Endodermal cell (in vitro differentiated cells): ENCODE results near the gene IFNLR1. TPM values are rescaled to one million over a fixed set of nuclear protein-coding genes. Genes with fewer than 3 reads are reported as not detected.

Source experiments
- DNase-seq: peaks from one replicate; pipeline ENCODE4 v3.0.0-alpha.2; 2017
- H3K27ac ChIP-seq: 2 replicates; pipeline ENCODE4 v1.5.1; 2013; ENCODE audit warnings: mild to moderate bottlenecking, low read depth, low read length, moderate library complexity
- H3K27me3 ChIP-seq: 2 replicates; pipeline ENCODE4 v1.6.1; 2013; ENCODE audit warnings: mild to moderate bottlenecking, low read length, moderate library complexity; ENCODE audit not compliant: insufficient read depth, control insufficient read depth, poor library complexity, severe bottlenecking
- H3K36me3 ChIP-seq: 2 replicates; pipeline ENCODE4 v1.7.0; 2013; ENCODE audit warnings: mild to moderate bottlenecking, low read length, moderate library complexity; ENCODE audit not compliant: control insufficient read depth, insufficient read depth
- H3K4me1 ChIP-seq: one replicate; pipeline ENCODE4 v1.7.0; 2013; ENCODE audit warnings: low read length; ENCODE audit not compliant: control insufficient read depth, insufficient read depth
- H3K4me3 ChIP-seq: 2 replicates; pipeline ENCODE4 v1.5.1; 2013; ENCODE audit warnings: mild to moderate bottlenecking, low read length, moderate library complexity
- H3K9ac ChIP-seq: 2 replicates; pipeline ENCODE4 v1.6.1; 2013; ENCODE audit warnings: mild to moderate bottlenecking, low read length, moderate library complexity; ENCODE audit not compliant: poor library complexity, severe bottlenecking; ENCODE audit errors: extremely low read depth
- H3K9me3 ChIP-seq: 2 replicates; pipeline ENCODE4 v1.6.1; 2013; ENCODE audit warnings: mild to moderate bottlenecking, low read length, moderate library complexity; ENCODE audit not compliant: control insufficient read depth
- H3K27ac Mint-ChIP-seq: 2 replicates; pipeline ENCODE4 v1.8.0; 2020; ENCODE audit warnings: mixed read lengths
- H3K27me3 Mint-ChIP-seq: 2 replicates; pipeline ENCODE4 v1.8.0; 2021; ENCODE audit warnings: mild to moderate bottlenecking, mixed read lengths; ENCODE audit not compliant: insufficient read depth
- H3K36me3 Mint-ChIP-seq: 2 replicates; pipeline ENCODE4 v1.8.0; 2020; ENCODE audit warnings: low read depth, mixed read lengths
- H3K4me1 Mint-ChIP-seq: 2 replicates; pipeline ENCODE4 v1.8.0; 2020; ENCODE audit warnings: mixed read lengths
- H3K4me3 Mint-ChIP-seq: 2 replicates; pipeline ENCODE4 v1.8.0; 2020; ENCODE audit warnings: mild to moderate bottlenecking, moderate library complexity, mixed read lengths
- H3K9me3 Mint-ChIP-seq: 2 replicates; pipeline ENCODE4 v1.8.0; 2020; ENCODE audit warnings: mild to moderate bottlenecking, mixed read lengths
- CTCF ChIP-seq: fragments of 200-600 bp; sonication (generic); conservative IDR thresholded peaks from 2 replicates; pipeline ENCODE4 v1.5.0; 2021; ENCODE audit warnings: antibody characterized with exemption, mild to moderate bottlenecking
- WGBS, 2 experiments: methylation state at CpG; one replicate each; pipeline versions ENCODE4 v1.1.5 to v1.1.7; 2013; ENCODE audit warnings: missing lambda C conversion rate in 2 of 2, mixed read lengths in 1 of 2; ENCODE audit not compliant: insufficient coverage in 1 of 2, insufficient read length in 1 of 2; 5-methylcytosine and 5-hydroxymethylcytosine counted together
- total RNA-seq, 2 donors: library from RNA; stranded (reverse); fragmentation: NEBNext Ultra II Directional in 1 of 2; extraction: Animal tissue kit (Norgen Biotek cat#: 25700) in 1 of 2; gene quantifications; 2 replicates in 1 of 2; 3 replicates in 1 of 2; pipeline ENCODE4 v1.2.1, GENCODE V29; 2021

IFNLR1 gene
- total RNA-seq, 2 donors from 2014 or later, result 12.1 to 13.0 TPM

GRCh38 chr1:24162201-24162600, 24.9 kb downstream of the IFNLR1 start:
- Histone ChIP-seq H3K36me3 (peaks cover 40% of the 10 kb centered on the region), H3K27me3 (no peaks in the 10 kb centered on the region), H3K9me3 (no peaks in the 10 kb centered on the region), H3K9ac (no peak overlapping the region), H3K4me1 (no peaks in the 10 kb centered on the region), H3K27ac (no peak overlapping the region), H3K4me3 (no peak overlapping the region)
- H3K27ac Mint-ChIP-seq, result no peak overlapping the region
- peaks cover 74% of the 10 kb centered on the region for H3K36me3 Mint-ChIP-seq
- H3K27me3 Mint-ChIP-seq, result peaks cover 7% of the 10 kb centered on the region
- no peaks in the 10 kb centered on the region for H3K9me3 Mint-ChIP-seq
- no peak overlapping the region for H3K4me3 Mint-ChIP-seq
- peaks cover 8% of the 10 kb centered on the region for H3K4me1 Mint-ChIP-seq
- TF ChIP-seq CTCF, result no peak
- 96 to 100% methylated on average over 1 to 5 of the region's 5 CpGs for WGBS, 2 experiments
- no peak for DNase-seq

GRCh38 chr1:24161270-24161669, 25.8 kb downstream of the IFNLR1 start:
- peaks cover 7% of the 10 kb centered on the region for H3K27me3 Mint-ChIP-seq
- Histone ChIP-seq H3K27me3 (no peaks in the 10 kb centered on the region), H3K9ac (no peak overlapping the region), H3K36me3 (peaks cover 33% of the 10 kb centered on the region), H3K4me1 (no peaks in the 10 kb centered on the region), H3K27ac (no peak overlapping the region), H3K4me3 (no peak overlapping the region), H3K9me3 (no peaks in the 10 kb centered on the region)
- TF ChIP-seq CTCF, result no peak
- H3K36me3 Mint-ChIP-seq, result peaks cover 65% of the 10 kb centered on the region
- H3K4me3 Mint-ChIP-seq, result no peak overlapping the region
- H3K9me3 Mint-ChIP-seq, result no peaks in the 10 kb centered on the region
- WGBS, 2 experiments, result 90 to 93% methylated on average over 2 to 4 of the region's 4 CpGs
- H3K27ac Mint-ChIP-seq, result no peak overlapping the region
- DNase-seq, result no peak
- H3K4me1 Mint-ChIP-seq, result peaks cover 8% of the 10 kb centered on the region

GRCh38 chr1:24159366-24159765, 27.7 kb downstream of the IFNLR1 start:
- Mint-ChIP-seq H3K27me3 (no peaks in the 10 kb centered on the region), H3K4me3 (no peak overlapping the region), H3K9me3 (no peaks in the 10 kb centered on the region), H3K4me1 (peaks cover 10% of the 10 kb centered on the region), H3K27ac (no peak overlapping the region), H3K36me3 (peaks cover 61% of the 10 kb centered on the region)
- Histone ChIP-seq H3K27me3 (no peaks in the 10 kb centered on the region), H3K36me3 (peaks cover 25% of the 10 kb centered on the region), H3K27ac (no peak overlapping the region), H3K4me1 (no peaks in the 10 kb centered on the region), H3K9ac (no peak overlapping the region), H3K4me3 (no peak overlapping the region), H3K9me3 (no peaks in the 10 kb centered on the region)
- peak; percentile 20 for DNase-seq
- 94 to 96% methylated on average over 3 to 5 of the region's 5 CpGs for WGBS, 2 experiments
- TF ChIP-seq CTCF, result no peak
